GM18951 (cell line): ENCODE measurements around the gene RHOD.

Experiments used
- POLR2A ChIP-seq: IDR thresholded peaks from 4 replicates; pipeline ENCODE4 v1.6.1; 2011; ENCODE audit warnings: mild to moderate bottlenecking; ENCODE audit not compliant: insufficient read length, insufficient read depth; ENCODE audit errors: extremely low read depth
- in situ Hi-C: fragments of 300-500 bp; cut with MboI; formaldehyde crosslinking; loops from one replicate; pipeline ENCODE4 v1.12.0; 2022; ENCODE audit warnings: low sequenced_read_pairs, mixed read lengths, inconsistent platforms; ENCODE audit not compliant: unreplicated experiment

RHOD gene

GRCh38 chr11:67043572-67044349, 12.9 kb upstream of the RHOD start:
- no peak for TF ChIP-seq POLR2A
- in situ Hi-C loops: no loop called here

- in situ Hi-C loops: no loop called here
- TF ChIP-seq POLR2A: no peak
Measured at GRCh38 chr11:67044496-67044895, 12.2 kb upstream of the RHOD start.

- in situ Hi-C loops: no loop called here
- no peak for TF ChIP-seq POLR2A
Measured at GRCh38 chr11:67045314-67045713, 11.3 kb upstream of the RHOD start.

- no peak for TF ChIP-seq POLR2A
- in situ Hi-C loops: no loop called here
Measured at GRCh38 chr11:67048515-67049130, 8.0 kb upstream of the RHOD start.

DNA sequence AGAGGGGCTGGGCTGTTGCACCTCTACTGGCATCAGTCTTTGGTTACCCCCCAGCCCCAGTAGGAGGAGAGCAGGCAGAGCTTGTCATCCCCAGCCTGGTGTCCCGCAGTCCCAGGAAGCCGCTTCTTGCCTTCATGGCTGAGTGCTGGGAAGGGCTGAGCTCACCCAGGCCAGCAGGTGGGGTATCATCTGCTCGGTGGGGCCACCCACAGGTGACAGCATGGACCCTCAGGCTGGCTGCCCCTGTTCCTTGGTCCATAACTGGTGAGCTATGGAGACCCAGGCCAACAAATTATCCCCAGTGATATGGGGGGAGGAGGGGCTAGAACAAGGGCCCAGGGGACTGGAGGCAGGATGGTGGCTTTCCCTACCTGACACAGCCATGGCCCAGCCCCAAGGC, 6.5 kb upstream of the RHOD start:
- in situ Hi-C loops: no loop called here
- no peak for TF ChIP-seq POLR2A

DNA sequence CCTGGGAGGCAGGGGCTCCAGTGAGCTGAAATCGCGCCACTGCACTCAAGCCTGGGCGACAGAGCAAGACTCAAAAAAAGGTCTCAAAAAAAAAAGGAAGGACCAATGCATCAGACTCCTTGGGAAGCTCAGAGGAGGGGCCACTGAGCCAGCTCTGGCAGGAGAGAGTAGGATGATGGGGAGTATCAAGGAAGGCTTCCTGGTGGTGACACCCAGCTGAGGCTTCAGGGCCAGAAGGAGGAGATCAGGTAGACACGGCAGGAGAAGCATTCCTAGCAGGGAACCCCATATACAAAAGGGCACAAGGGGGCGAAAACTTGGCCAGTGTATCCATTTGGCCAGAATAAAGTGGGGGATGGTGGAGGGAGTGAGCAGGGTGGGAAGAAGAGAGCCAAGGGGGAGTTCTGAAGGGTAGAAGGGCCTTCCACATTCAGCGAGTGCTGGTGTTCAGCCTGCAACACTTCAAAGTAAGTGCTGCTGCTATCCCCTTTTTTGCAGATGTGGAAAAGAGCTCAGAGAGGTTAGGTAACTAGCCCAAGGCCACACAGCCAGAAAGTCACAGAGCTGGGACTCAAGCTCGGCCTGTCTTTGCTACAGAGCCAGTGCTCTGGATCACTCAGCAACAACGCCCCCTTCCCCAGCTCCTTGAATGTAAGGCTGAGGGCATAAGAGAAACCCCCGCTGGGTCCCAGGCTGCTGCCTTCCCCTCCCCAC, 5.3 kb upstream of the RHOD start:
- no peak for TF ChIP-seq POLR2A
- in situ Hi-C loops: no loop called here

- in situ Hi-C loops: no loop called here
- no peak for TF ChIP-seq POLR2A
Measured at GRCh38 chr11:67051945-67052488, 4.6 kb upstream of the RHOD start.

GRCh38 chr11:67052891-67053290, 3.8 kb upstream of the RHOD start:
- TF ChIP-seq POLR2A: no peak
- in situ Hi-C loops: no loop called here

GRCh38 chr11:67053896-67054329, 2.7 kb upstream of the RHOD start:
- TF ChIP-seq POLR2A: no peak
- in situ Hi-C loops: no loop called here

GRCh38 chr11:67054346-67054835, 2.3 kb upstream of the RHOD start:
- in situ Hi-C loops: no loop called here
- TF ChIP-seq POLR2A: no peak

DNA sequence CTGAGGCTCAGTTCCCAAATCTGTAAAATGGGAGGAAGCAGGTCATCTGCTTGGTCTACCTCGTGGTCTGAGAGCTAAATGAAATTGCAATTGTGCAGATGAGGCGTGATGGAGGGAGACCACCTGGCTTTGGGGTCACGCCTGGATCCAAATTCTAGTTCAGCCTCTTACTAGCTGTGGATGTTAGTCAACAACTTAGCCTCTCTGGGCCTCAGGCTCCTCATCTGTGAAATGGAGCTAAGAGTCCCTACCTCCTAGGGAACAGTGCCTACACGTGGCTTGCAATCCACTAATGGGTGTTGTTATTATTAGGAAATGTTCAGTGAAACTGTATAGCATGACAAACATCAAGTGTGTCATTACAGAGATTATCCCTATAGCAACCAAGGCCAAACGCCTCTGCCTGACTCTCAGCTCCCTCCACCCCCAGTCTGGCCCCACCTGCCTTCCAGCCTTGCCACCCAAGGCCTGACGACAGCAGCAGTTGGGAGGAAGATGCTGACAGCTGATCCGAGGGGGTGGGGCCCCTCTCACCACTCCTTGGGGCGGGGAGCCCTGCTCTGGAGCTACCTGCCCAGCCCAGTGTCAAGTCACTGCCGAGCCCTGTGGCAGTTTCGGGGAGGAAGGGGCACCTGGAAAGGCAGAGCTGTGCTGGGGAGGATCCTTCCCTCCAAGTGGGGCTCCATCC, 1.7 kb upstream of the RHOD start:
- in situ Hi-C loops: no loop called here
- no peak for TF ChIP-seq POLR2A

- TF ChIP-seq POLR2A: no peak
- in situ Hi-C loops: no loop called here
Measured at GRCh38 chr11:67055812-67056211, 835 bp upstream of the RHOD start.

DNA sequence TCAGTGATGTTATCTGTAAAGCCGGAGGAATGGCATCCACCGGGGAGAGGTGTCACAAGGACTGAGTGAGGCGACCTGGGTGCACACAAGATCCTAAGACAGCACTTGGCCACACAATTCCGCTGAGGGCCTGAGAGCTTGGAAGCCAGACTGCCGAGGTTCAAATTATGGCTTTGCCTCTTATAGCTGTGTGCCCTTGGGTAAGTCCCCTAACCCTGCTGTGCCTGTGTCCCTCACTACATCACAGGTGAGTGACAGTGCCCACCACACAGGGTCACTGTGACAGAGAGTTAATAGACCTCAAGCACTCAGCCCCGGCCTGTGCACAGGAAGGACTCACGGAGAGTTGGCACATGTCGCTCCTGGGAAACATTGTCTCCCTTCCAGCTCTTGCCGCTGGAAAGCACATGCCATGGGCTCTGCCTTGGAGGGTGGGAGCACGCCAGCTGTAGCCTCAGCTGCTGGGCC, 592 bp downstream of the RHOD start:
- in situ Hi-C loops: no loop called here
- TF ChIP-seq POLR2A: no peak

DNA sequence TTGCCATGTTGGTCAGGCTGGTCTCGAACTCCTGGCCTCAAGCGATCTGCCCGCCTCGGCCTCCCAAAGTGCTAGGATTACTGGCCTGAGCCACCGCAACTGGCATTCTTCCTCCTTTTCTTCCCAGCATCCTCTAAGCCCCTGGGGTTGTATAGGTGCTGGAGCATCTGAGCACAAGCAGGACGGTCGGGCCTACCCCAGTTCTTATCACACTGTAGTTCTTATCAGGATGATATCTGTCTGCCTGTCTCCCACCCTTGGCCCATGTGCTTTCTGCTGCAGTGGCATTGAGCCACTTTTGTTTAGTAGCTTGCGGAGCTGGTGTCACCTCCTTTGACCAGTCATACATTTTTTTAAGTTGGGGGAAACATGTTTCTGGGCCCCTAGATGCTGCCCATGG, 1.9 kb downstream of the RHOD start:
- in situ Hi-C loops: no loop called here
- no peak for TF ChIP-seq POLR2A
